ENCODE data around the gene VMP1.

DNA sequence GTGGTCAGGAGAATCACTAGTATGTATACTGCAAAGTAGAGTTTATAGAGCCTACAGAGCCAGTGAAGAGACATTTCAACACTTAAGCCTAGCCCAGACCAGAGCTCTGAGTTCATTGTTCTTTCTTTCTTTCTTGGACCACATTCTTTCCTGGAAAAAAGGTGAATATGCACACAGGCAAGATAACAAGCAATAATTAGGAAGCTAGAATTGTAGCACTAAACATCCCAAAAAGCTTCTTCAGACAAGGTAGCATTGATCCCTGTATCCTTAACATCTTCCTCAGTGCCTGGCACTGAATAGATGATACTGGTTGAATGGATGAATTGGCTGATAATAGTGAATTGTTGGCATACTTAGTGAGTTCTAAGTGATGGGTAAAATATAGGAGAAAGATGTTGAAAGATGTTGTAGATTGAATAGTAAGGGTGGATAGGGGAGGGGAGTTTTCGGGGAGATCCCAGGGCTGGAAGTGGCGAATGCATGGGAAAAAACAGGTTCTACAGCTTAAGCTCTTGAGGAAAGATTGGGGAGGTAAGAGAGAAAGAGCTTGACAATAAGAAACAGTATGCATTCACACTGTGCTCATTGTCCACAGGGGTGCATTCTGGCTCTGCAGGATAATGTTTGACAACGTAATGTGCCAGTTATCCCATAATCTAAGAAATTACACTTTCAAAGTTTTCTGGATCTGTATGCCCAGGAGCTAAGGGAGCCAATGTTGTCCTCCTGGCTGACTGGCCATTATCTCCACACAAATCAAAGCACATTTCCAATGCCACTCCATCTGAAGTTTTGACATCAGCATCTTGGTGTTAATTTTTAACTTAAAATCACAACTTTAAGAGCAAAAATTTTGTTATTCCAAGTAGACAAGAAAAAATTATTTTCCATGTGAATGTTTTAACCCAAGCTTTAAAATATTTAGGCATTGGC is 149.7 kb downstream of the VMP1 start:
- TF ChIP-seq, protein P1, sequence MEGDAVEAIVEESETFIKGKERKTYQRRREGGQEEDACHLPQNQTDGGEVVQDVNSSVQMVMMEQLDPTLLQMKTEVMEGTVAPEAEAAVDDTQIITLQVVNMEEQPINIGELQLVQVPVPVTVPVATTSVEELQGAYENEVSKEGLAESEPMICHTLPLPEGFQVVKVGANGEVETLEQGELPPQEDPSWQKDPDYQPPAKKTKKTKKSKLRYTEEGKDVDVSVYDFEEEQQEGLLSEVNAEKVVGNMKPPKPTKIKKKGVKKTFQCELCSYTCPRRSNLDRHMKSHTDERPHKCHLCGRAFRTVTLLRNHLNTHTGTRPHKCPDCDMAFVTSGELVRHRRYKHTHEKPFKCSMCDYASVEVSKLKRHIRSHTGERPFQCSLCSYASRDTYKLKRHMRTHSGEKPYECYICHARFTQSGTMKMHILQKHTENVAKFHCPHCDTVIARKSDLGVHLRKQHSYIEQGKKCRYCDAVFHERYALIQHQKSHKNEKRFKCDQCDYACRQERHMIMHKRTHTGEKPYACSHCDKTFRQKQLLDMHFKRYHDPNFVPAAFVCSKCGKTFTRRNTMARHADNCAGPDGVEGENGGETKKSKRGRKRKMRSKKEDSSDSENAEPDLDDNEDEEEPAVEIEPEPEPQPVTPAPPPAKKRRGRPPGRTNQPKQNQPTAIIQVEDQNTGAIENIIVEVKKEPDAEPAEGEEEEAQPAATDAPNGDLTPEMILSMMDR (conservative IDR thresholded peaks at IDR 0.05 in 1 of 2, IDR thresholded peaks at IDR 0.05 in 1 of 2; ENCODE audit: low read depth in 1 of 2, low read length in 2 of 2), result no peak
- no peak for TF ChIP-seq EZH2 (IDR thresholded peaks at IDR 0.05; ENCODE audit: low read length, missing control alignments)
